Ovary (tissue), 3 donors: ENCODE measurements around the gene DNLZ.

Experiments
- POLR2A ChIP-seq: fragments of 450-650 bp; IDR thresholded peaks from one replicate; pipeline ENCODE4 v1.6.1; 2017; ENCODE audit warnings: antibody characterized with exemption, mild to moderate bottlenecking, moderate library complexity
- TF ChIP-seq, protein P1 (sequence below), 3 donors: fragments of 450-650 bp in 2 of 3; fragments of 200-600 bp in 1 of 3; IDR thresholded peaks; one replicate each; pipeline versions ENCODE4 v1.5.1 to v1.8.0; 2016 to 2022; ENCODE audit warnings: antibody characterized with exemption in 3 of 3, mild to moderate bottlenecking in 1 of 3
- donor health status: DM: no; HTN: no; CAD: no.

DNA sequence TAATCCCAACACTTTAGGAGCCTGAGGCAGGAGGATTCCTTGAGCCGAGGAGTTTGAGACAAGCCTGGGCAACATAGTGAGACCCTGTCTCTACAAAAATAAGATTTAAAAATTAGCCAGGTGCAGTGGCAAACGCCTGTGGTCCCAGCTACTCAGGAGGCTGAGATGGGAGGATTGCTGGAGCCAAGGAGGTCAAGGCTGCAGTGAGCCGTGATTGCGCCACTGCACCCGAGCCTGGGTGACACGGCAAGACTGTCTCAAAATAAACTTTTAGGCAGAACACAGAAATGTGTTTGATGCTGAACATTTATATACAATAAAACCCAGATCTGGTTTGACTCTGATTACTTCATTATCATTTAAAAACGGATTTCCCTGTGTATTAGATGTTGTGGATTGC lies 41.9 kb upstream of the DNLZ start:
- TF ChIP-seq, protein P1, sequence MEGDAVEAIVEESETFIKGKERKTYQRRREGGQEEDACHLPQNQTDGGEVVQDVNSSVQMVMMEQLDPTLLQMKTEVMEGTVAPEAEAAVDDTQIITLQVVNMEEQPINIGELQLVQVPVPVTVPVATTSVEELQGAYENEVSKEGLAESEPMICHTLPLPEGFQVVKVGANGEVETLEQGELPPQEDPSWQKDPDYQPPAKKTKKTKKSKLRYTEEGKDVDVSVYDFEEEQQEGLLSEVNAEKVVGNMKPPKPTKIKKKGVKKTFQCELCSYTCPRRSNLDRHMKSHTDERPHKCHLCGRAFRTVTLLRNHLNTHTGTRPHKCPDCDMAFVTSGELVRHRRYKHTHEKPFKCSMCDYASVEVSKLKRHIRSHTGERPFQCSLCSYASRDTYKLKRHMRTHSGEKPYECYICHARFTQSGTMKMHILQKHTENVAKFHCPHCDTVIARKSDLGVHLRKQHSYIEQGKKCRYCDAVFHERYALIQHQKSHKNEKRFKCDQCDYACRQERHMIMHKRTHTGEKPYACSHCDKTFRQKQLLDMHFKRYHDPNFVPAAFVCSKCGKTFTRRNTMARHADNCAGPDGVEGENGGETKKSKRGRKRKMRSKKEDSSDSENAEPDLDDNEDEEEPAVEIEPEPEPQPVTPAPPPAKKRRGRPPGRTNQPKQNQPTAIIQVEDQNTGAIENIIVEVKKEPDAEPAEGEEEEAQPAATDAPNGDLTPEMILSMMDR (IDR thresholded peaks at IDR 0.05), result no peak
- TF ChIP-seq POLR2A, result no peak
